OCI-LY1 (cell line): ENCODE results near the gene STX17.

Source experiments
- CTCF ChIP-seq: fragments of 200-600 bp; sonication (generic), shearing (Covaris generic); IDR thresholded peaks from 2 replicates; pipeline ENCODE4 v1.5.1; 2017; ENCODE audit warnings: mild to moderate bottlenecking, antibody characterized with exemption, low read length, moderate library complexity, mixed read lengths
- EZH2 ChIP-seq: fragments of 200-600 bp; sonication (generic), shearing (Covaris generic); IDR thresholded peaks from 2 replicates; pipeline ENCODE4 v1.8.0; 2017; ENCODE audit warnings: borderline replicate concordance, mixed run types, mild to moderate bottlenecking, antibody characterized with exemption, low read length, moderate library complexity, mixed read lengths

GRCh38 chr9:99980598-99980997 lies 74.1 kb downstream of the STX17 start:
- TF ChIP-seq CTCF (no peak), EZH2 (no peak)
